IMR-90 (cell line): ENCODE results near the gene SAMSN1. TPM values are rescaled to one million over a fixed set of nuclear protein-coding genes. Genes with fewer than 3 reads are reported as not detected.

Source experiments
- ATAC-seq: fragments of 200-7000 bp; cut with Tn5 transposase; 2 replicates; pipeline ENCODE4 v1.9.1; 2020; ENCODE audit warnings: low read depth, mild to moderate bottlenecking, moderate library complexity
- BruUV-seq: library from RNA; stranded (reverse); fragments of 400-500 nt; replicated peaks from 2 replicates; lab custom pipeline; 2021; lab: Mats Ljungman, UMichigan
- CTCF ChIA-PET: fragments of 300-600 bp; formaldehyde crosslinking; extraction: SDS; loops from one replicate; lab custom pipeline; 2021; ENCODE audit warnings: antibody characterized with exemption; lab: Yijun Ruan, JAX
- POLR2A ChIA-PET: fragments of 300-600 bp; sonication (Branson Sonifier 250); formaldehyde crosslinking; loops from one replicate; lab custom pipeline; 2022; ENCODE audit warnings: antibody characterized with exemption; ENCODE audit not compliant: unreplicated experiment; lab: Charles Lee
- DNase-seq: peaks from one replicate; pipeline ENCODE4 v3.0.0; 2013
- H2AFZ ChIP-seq: replicated peaks from 2 replicates; pipeline ENCODE3; 2013; ENCODE audit warnings: low read length, mild to moderate bottlenecking; ENCODE audit not compliant: poor library complexity
- H2AK5ac ChIP-seq: 2 replicates; pipeline ENCODE4 v1.6.1; 2013; ENCODE audit warnings: low read depth, low read length, inconsistent platforms
- H2AK9ac ChIP-seq: replicated peaks from 2 replicates; pipeline ENCODE3; 2013; ENCODE audit warnings: mild to moderate bottlenecking, low read depth, low read length, moderate library complexity; ENCODE audit not compliant: poor library complexity
- H2BK120ac ChIP-seq: 2 replicates; pipeline ENCODE4 v1.6.1; 2013; ENCODE audit warnings: low read depth, low read length, inconsistent platforms
- H2BK15ac ChIP-seq: 3 replicates; pipeline ENCODE4 v1.6.1; 2013; ENCODE audit warnings: low read depth, low read length, inconsistent platforms
- H2BK20ac ChIP-seq: 2 replicates; pipeline ENCODE4 v1.6.1; 2013; ENCODE audit warnings: low read depth, mild to moderate bottlenecking, inconsistent platforms, low read length, moderate library complexity
- H2BK5ac ChIP-seq: 2 replicates; pipeline ENCODE4 v1.6.1; 2013; ENCODE audit warnings: mild to moderate bottlenecking, low read depth, low read length, inconsistent platforms; ENCODE audit not compliant: poor library complexity, severe bottlenecking
- H3K14ac ChIP-seq: replicated peaks from 2 replicates; pipeline ENCODE4 v1.6.1; 2013; ENCODE audit warnings: low read depth, low read length, inconsistent platforms
- H3K18ac ChIP-seq: 2 replicates; pipeline ENCODE4 v1.6.1; 2013; ENCODE audit warnings: low read depth, low read length, control low read depth
- H3K23ac ChIP-seq: 2 replicates; pipeline ENCODE4 v1.6.1; 2013; ENCODE audit warnings: low read depth, low read length, inconsistent platforms
- H3K27ac ChIP-seq: 2 replicates; pipeline ENCODE4 v1.5.1; 2013; ENCODE audit warnings: mild to moderate bottlenecking, control low read depth, low read length; ENCODE audit not compliant: insufficient read depth
- H3K27me3 ChIP-seq: 2 replicates; pipeline ENCODE4 v1.6.1; 2013; ENCODE audit warnings: low read length; ENCODE audit not compliant: control insufficient read depth, insufficient read depth
- H3K36me3 ChIP-seq: 2 replicates; pipeline ENCODE4 v1.6.1; 2013; ENCODE audit warnings: low read length, mixed read lengths; ENCODE audit not compliant: control insufficient read depth, insufficient read depth
- H3K4ac ChIP-seq: 2 replicates; pipeline ENCODE4 v1.6.1; 2013; ENCODE audit warnings: low read depth, low read length, inconsistent platforms
- H3K4me1 ChIP-seq: 2 replicates; pipeline ENCODE4 v1.6.1; 2013; ENCODE audit warnings: low read length, mixed read lengths; ENCODE audit not compliant: control insufficient read depth, insufficient read depth
- H3K4me2 ChIP-seq: 2 replicates; pipeline ENCODE4 v1.6.1; 2013; ENCODE audit warnings: low read depth, mild to moderate bottlenecking, control low read depth, low read length, moderate library complexity
- H3K4me3 ChIP-seq: 2 replicates; pipeline ENCODE4 v1.5.1; 2013; ENCODE audit warnings: low read depth, mild to moderate bottlenecking, control low read depth, low read length, moderate library complexity; ENCODE audit not compliant: insufficient read depth
- H3K56ac ChIP-seq: 2 replicates; pipeline ENCODE4 v1.6.1; 2013; ENCODE audit warnings: low read length, inconsistent platforms; ENCODE audit not compliant: insufficient read depth; ENCODE audit errors: extremely low read depth
- H3K79me1 ChIP-seq, 2 experiments: 2 replicates each; pipeline ENCODE4 v1.6.1; 2013; ENCODE audit warnings: low read length in 2 of 2, inconsistent platforms in 1 of 2, low read depth in 1 of 2
- H3K9ac ChIP-seq: 2 replicates; pipeline ENCODE4 v1.6.1; 2013; ENCODE audit warnings: low read depth, low read length, control low read depth
- H3K9me1 ChIP-seq: 2 replicates; pipeline ENCODE4 v1.6.1; 2013; ENCODE audit warnings: low read length, inconsistent platforms; ENCODE audit not compliant: insufficient read depth
- H3K9me3 ChIP-seq: 2 replicates; pipeline ENCODE4 v1.6.1; 2013; ENCODE audit warnings: low read length; ENCODE audit not compliant: control insufficient read depth, insufficient read depth
- H4K20me1 ChIP-seq: 2 replicates; pipeline ENCODE4 v1.6.1; 2013; ENCODE audit warnings: low read length, inconsistent platforms; ENCODE audit not compliant: insufficient read depth
- H4K5ac ChIP-seq: 2 replicates; pipeline ENCODE4 v1.6.1; 2013; ENCODE audit warnings: mild to moderate bottlenecking, low read depth, low read length, control low read depth
- H4K8ac ChIP-seq, 2 experiments: 2 replicates each; pipeline ENCODE4 v1.6.1; 2013; ENCODE audit warnings: low read depth in 2 of 2, low read length in 2 of 2, control low read depth in 1 of 2, inconsistent platforms in 1 of 2
- H4K91ac ChIP-seq: 2 replicates; pipeline ENCODE4 v1.6.1; 2013; ENCODE audit warnings: low read depth, low read length, inconsistent platforms; ENCODE audit not compliant: insufficient read depth
- MAZ ChIP-seq: IDR thresholded peaks from 2 replicates; pipeline ENCODE4 v1.6.1; 2012; ENCODE audit warnings: low read depth, mild to moderate bottlenecking, low read length, improper control_type of control experiment, moderate library complexity, borderline replicate concordance
- WGBS, 2 experiments: methylation state at CpG; one replicate each; pipeline versions ENCODE4 v1.1.5 to v1.1.7; 2013; ENCODE audit warnings: missing lambda C conversion rate in 2 of 2; ENCODE audit not compliant: insufficient read length in 1 of 2; ENCODE audit errors: extremely low coverage in 2 of 2; 5-methylcytosine and 5-hydroxymethylcytosine counted together
- dilution Hi-C: fragments of 300-500 bp; cut with HindIII; formaldehyde crosslinking; loops from one replicate; pipeline ENCODE4 v1.14.3; 2018; ENCODE audit warnings: low sequenced_read_pairs; ENCODE audit not compliant: unreplicated experiment
- in situ Hi-C: fragments of 300-500 bp; cut with MboI; formaldehyde crosslinking; loops from 3 replicates; pipeline ENCODE4 v1.14.3; 2019; ENCODE audit warnings: low sequenced_read_pairs, inconsistent platforms, mixed read lengths
- intact Hi-C: fragments of 100-400 bp; cut with micrococcal nuclease; formaldehyde crosslinking; loops from 2 replicates; pipeline ENCODE4 v1.10.0; 2022
- polyA plus RNA-seq, 3 experiments: library from polyadenylated mRNA; depleted of rRNA; stranded (reverse); fragments of >200 nt; gene quantifications; 2 replicates each; pipeline ENCODE4 v1.2.3, GENCODE V29; 2012; ENCODE audit warnings: low replicate concordance in 1 of 3
- total RNA-seq: library from RNA; depleted of rRNA; stranded (reverse); fragments of >200 nt; gene quantifications from 2 replicates; pipeline ENCODE4 v1.2.3, GENCODE V29; 2012

SAMSN1 gene
- total and polyA plus RNA-seq, 2 of the 4 experiments (the other 2 are of a cell fraction), result not detected

DNA sequence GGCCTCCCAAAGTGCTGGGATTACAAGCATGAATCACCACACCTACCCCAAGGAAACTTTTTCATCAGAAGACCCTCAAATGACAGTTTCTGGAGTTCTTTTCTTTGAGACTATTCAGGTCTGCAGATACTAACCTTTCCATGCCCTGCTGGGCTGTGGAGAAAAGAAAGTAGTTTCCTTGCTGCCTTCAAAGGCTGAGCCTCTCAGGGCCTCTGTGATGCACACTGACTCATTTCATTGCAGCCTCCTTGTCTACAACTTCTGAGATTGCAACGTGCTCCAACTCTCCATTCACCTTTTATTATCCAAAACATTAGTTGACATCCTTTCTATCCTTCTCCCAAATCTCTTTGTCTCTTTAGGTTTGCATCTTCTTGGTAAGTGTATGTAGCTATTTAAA, 8.8 kb upstream of the SAMSN1 start:
- BruUV-seq, result no TSS peak

More for the DNA sequence above, 8.8 kb upstream of the SAMSN1 start:
- no peak overlapping the region for H4K8ac ChIP-seq
- H3K23ac ChIP-seq, result no peak overlapping the region
- no peaks in the 10 kb centered on the region for H3K9me1 ChIP-seq
- TF ChIP-seq MAZ, result no peak
- dilution Hi-C loops, result no loop called here
- no peak overlapping the region for H3K18ac ChIP-seq
- no peak overlapping the region for H2BK15ac ChIP-seq
- ATAC-seq (no peak), DNase-seq (no peak)
- H3K14ac ChIP-seq, result no peak overlapping the region
- H3K79me1 ChIP-seq, result no peaks in the 10 kb centered on the region
- no peak overlapping the region for H3K4ac ChIP-seq
- H3K9ac ChIP-seq, result no peak overlapping the region
- POLR2A ChIA-PET, result no interaction called here
- no peak overlapping the region for H2AFZ ChIP-seq
- no peaks in the 10 kb centered on the region for H3K4me1 ChIP-seq
- no peak overlapping the region for H3K27ac ChIP-seq
- no peaks in the 10 kb centered on the region for H4K20me1 ChIP-seq
- H4K5ac ChIP-seq, result no peak overlapping the region
- H3K9me3 ChIP-seq, result peaks cover 4% of the 10 kb centered on the region; the same call in 1 of the 2 replicates
- CTCF ChIA-PET, result no interaction called here
- no peak overlapping the region for H3K4me3 ChIP-seq
- no peaks in the 10 kb centered on the region for H3K36me3 ChIP-seq
- no peak overlapping the region for H2BK20ac ChIP-seq
- intact Hi-C loops, result no loop called here
- H3K27me3 ChIP-seq, result no peaks in the 10 kb centered on the region
- H3K4me2 ChIP-seq, result no peak overlapping the region
- no CpG with 5 or more reads among the region's 1 CpG for WGBS, 2 experiments
- H4K91ac ChIP-seq, result no peak overlapping the region
- no peak overlapping the region for H2BK120ac ChIP-seq
- H2AK9ac ChIP-seq, result no peak overlapping the region
- H2AK5ac ChIP-seq, result no peak overlapping the region
- no peak overlapping the region for H2BK5ac ChIP-seq
- in situ Hi-C loops, result no loop called here
- no peak overlapping the region for H3K56ac ChIP-seq
